ENCODE data around the gene DEK.
"Not testable (repeated sequence)": the region's sequence is repeated elsewhere in the genome, so short reads cannot be mapped to it uniquely, and the experiment has no call there.

DEK gene

DNA sequence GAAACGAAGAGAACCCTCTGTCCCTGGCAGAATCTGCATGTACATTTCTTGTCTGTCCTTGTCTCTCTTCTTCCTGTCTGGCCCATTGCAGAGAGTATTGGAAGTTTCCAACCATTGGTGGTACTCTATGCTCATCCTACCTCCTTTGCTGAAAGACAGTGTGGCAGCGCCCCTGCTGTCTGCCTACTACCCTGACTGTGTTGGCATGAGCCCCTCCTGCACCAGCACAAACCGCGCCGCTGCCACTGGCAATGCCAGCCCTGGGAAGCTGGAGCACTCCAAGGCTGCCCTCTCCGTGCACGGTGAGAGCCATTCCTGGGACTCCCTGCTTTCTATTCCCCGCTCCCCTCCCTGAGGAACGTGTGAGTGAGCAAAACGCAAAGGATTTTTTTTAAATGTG lies 76.6 kb downstream of the DEK start:
- no peak for DNase-seq

DNA sequence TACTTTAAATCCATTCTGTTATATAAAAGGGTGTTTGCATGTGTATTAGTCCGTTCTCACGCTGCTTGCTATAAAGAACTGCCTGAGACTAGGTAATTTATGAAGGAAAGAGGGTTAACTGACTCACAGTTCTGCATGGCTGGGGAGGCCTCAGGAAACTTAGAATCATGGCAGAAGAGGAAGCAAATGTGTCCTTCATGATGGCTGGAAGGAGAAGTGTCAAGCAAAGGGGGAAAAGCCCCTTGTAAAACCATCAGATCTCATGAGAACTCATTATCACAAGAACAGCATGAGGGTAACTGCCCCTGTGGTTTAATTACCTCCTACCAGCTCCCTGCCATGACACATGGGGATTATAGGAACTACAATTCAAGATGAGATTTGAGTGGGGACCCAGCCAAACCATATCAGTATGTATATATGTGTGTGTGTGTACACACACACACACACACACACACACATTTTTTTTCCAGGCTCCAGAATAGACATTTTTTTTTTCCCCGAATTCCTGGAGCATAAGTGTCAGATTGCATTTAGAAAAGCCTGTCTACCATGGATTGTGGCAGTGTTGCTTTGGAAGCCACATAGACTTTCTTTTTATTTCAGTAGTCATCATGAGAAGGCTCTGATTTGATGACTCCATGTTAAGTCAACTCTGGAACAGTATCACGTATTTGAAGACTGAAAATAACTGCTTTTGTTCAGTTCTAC lies 77.6 kb downstream of the DEK start:
- no peak for DNase-seq

DNA sequence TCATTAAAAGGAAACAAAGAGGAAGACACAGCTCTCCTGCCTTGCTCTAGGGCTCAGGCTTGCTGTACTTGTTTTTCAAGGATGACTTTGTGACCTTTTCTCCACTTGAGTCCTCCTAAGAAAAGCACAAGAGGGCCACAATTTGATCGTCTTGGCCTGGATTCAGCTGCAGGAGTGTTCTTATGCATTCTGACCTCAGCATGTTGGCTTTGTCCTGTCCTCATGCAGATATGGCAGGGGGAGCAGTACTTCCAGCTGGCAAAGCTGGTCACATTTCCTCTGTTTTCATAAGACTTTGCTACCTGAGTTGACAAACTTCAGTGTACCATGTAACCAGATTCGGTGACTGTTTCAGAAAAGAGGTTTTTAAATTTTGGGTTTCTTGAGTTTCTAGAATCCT lies 78.3 kb downstream of the DEK start:
- DNase-seq = no peak

DNA sequence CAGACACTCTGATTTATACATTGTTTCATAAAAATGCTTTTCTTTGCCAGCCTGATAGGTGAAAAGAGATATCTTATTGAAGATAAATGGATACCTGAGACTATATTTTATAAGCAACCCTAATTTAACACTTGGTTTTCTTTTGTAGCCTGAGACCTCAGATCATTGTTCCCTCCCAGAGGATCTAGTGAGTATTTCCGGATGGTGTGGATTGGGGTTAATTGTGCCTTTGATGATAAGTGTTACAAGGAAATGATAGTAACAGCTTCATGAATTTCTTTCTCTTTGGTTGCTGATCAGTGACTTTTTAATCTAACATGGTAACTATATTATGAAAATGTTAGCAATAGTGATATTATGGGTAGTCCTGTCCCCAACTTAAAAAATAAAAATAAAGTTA lies 78.7 kb downstream of the DEK start:
- no peak for DNase-seq

DNA sequence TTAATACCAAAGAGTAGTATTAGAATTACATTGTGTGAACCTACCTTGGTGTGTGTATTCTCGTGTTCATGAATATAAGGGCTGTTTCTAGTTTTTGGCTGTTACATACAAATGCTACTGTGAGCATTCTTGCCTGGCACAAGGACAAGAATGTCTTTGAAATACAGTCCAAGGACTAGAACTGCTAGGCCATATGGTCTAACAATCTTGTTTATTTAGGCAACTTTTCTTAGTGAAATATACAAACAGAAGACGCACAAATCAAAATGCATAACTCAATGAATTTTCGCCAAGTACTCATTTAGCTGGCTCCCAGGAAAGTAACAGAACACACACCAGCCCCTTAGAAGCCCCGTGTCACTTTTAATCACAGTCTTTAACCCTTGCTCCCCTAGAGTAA lies 80.6 kb downstream of the DEK start:
- no peak for DNase-seq

DNA sequence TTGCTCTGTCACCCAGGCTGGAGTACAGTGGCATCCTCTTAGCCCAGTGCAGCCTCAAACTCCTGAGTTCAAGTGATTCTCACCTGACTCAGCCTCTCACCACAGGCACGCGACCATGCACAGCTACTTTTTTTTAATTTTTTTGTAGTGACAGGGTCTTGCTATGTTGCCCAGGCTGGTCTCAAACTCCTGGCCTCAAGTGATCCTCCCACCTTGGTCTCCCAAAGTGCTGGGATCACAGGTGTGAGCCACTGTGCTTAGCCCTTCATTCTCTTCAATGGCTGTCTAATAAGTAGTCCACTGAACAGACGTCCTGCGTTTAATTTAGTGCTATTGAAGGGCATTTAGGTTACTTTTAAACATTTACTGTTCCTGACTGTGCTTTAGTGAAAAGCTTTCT lies 81.8 kb downstream of the DEK start:
- DNase-seq = no peak

DNA sequence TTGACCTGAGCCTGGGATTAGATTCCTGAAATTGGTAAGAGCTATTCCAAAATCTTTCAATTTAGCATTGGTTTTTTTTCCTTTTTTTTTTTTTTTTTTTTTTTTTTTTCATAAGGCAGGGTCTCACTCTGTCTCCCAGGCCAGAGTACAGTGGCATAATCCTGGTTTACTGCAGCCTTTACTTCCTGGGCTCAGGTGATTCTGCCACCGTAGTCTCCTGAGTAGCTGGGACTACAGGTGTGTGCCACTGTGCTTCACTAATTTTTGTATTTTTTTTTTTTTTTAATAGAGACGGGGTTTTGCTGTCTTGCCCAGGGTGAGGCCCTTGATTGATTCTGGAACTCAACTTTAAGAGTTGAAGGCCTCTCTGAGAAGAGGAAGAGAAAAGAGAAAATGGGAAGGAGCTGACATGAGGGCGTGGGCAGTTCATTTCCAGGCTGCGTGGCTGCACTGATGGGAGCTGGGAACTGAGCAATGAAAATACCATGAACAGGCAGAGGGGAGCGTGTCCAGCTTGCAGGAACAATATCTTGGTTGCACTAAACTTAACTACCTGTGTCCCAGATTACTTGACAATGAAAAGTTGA lies 84.5 kb downstream of the DEK start:
- DNase-seq = no peak

DNA sequence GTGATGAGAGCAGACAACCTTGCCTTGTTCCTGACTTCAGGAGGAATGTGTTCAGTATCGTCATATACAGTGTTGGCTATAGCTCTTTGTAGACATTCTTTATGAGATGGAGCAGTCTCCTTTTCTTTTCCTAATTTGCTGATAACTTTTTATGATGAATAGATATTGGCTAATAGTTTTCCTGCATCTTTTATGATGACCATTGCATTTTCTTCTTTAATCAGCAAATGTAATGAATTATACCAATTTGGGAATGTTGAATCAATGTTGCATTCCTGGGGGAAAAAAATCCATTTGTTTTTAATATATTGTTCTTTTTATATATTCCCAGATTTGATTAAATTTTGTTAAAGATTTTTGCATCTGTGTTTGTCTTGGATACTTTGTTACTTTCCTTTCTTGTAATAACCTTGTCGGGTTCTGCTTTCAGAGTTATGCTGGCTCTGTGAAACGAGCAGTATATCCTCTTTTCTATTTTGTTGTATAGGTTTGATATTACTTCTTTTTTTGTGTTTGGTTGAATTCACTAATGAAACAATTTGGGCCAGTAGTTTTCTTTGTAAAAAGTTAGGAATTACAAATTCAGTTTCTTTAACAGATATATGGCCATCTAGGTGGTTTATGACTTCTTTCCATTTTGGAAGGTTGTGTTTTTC lies 85.2 kb downstream of the DEK start:
- no peak for DNase-seq

DNA sequence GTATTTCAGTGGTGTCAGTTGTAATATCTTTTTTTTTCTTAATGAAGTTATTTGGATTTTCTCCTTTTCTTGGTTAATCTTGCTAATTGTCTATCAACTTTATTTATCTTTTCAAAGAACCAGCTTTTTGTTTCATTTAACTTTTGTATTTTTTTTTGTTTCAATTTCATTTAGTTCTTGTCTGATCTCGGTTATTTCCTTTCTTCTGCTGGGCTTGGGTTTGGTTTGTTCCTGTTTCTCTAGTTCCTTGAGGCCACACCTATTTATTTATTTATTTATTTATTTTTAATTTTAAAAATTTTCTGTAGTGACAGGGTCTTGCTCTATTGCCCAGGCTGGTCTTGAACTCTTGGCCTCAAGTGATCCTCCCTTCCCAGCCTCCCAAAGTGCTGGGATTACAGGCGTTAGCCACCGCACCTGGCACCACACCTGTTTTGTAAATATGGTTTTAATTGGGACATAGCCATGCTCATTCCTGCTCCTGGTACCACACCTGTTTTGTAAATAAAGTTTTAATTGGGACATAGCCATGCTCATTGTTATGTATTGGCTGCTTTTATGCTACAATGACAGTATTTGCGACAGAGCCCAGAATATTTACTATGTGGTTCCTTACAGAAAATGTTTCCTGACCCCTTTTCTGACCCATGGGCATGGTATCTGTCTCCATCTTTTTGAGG lies 86.9 kb downstream of the DEK start:
- no peak for DNase-seq

DNA sequence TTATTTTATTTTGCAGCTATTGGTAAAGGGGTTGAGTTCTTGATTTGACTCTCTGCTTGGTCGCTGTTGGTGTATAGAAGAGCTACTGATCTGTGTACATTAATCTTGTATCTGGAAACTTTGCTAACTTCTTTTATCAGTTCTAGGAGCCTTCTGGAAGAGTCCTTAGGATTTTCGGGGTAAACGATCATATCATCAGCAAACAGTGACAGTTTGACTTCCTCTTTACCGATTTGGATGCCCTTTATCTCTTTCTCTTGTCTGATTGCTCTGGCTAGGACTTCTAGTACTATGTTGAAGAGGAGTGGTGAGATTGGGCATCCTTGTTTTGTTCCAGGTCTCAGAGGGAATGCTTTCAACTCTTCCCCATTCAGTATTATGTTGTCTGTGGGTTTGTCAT lies 88.1 kb downstream of the DEK start:
- DNase-seq = not testable (repeated sequence)

All from SHP77 treated with DMSO at 0.1 percent for 48 hours (cell line).